GM23338 (cell line): ENCODE results near the gene FCN2. TPM values are rescaled to one million over a fixed set of nuclear protein-coding genes. Genes with fewer than 3 reads are reported as not detected.

Experiments
- CREB1 ChIP-seq: fragments of 250-450 bp; sonication (Bioruptor Pico); IDR thresholded peaks from 2 replicates; pipeline ENCODE4 v1.5.0; 2020; ENCODE audit warnings: low read depth, mild to moderate bottlenecking, moderate library complexity
- JUNB ChIP-seq: IDR thresholded peaks from one replicate; pipeline ENCODE4 v1.6.1; 2016; ENCODE audit warnings: antibody characterized with exemption; ENCODE audit not compliant: unreplicated experiment
- STAT1 ChIP-seq: IDR thresholded peaks from one replicate; pipeline ENCODE4 v1.6.1; 2016; ENCODE audit warnings: antibody characterized with exemption; ENCODE audit not compliant: unreplicated experiment
- ZNF462 ChIP-seq: fragments of 250-450 bp; sonication (Bioruptor Pico); IDR thresholded peaks from 2 replicates; pipeline ENCODE4 v1.5.0; 2020; ENCODE audit warnings: mild to moderate bottlenecking, moderate library complexity
- polyA plus RNA-seq: library from polyadenylated mRNA; unstranded; fragments of >200 nt; fragmentation: Nextera tagmentation; extraction: Ambion mirVana; gene quantifications from 2 replicates; pipeline ENCODE4 v1.2.1, GENCODE V29; 2016
- total RNA-seq: library from RNA; depleted of rRNA; stranded (reverse); fragments of >200 nt; shearing (Covaris generic); gene quantifications from 2 replicates; pipeline ENCODE4 v1.2.3, GENCODE V29; 2014
- TF ChIP-seq, protein P1 (sequence below): IDR thresholded peaks from one replicate; pipeline ENCODE4 v1.6.1; 2018; ENCODE audit warnings: antibody characterized with exemption; ENCODE audit not compliant: unreplicated experiment

Gene FCN2
- total and polyA plus RNA-seq, 2 experiments from 2014 or later: not detected

- TF ChIP-seq ZNF462 (CRISPR knock-in tag) (no peak), STAT1 (no peak), JUNB (no peak), CREB1 (CRISPR knock-in tag) (no peak)
- TF ChIP-seq, protein P1, sequence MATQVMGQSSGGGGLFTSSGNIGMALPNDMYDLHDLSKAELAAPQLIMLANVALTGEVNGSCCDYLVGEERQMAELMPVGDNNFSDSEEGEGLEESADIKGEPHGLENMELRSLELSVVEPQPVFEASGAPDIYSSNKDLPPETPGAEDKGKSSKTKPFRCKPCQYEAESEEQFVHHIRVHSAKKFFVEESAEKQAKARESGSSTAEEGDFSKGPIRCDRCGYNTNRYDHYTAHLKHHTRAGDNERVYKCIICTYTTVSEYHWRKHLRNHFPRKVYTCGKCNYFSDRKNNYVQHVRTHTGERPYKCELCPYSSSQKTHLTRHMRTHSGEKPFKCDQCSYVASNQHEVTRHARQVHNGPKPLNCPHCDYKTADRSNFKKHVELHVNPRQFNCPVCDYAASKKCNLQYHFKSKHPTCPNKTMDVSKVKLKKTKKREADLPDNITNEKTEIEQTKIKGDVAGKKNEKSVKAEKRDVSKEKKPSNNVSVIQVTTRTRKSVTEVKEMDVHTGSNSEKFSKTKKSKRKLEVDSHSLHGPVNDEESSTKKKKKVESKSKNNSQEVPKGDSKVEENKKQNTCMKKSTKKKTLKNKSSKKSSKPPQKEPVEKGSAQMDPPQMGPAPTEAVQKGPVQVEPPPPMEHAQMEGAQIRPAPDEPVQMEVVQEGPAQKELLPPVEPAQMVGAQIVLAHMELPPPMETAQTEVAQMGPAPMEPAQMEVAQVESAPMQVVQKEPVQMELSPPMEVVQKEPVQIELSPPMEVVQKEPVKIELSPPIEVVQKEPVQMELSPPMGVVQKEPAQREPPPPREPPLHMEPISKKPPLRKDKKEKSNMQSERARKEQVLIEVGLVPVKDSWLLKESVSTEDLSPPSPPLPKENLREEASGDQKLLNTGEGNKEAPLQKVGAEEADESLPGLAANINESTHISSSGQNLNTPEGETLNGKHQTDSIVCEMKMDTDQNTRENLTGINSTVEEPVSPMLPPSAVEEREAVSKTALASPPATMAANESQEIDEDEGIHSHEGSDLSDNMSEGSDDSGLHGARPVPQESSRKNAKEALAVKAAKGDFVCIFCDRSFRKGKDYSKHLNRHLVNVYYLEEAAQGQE: no peak
Observed at GRCh38 chr9:134860510-134860909, 20.1 kb upstream of the FCN2 start (continued).
